GM18498 (cell line): ENCODE data around the gene DHX30.
"Not testable (repeated sequence)": the region's sequence is repeated elsewhere in the genome, so short reads cannot be mapped to it uniquely, and the experiment has no call there.

Experiments used
- ATAC-seq: cut with Tn5 transposase; IDR thresholded peaks from one replicate; pipeline ENCODE4 v1.9.1; 2021; ENCODE audit warnings: mild to moderate bottlenecking, moderate library complexity; ENCODE audit not compliant: unreplicated experiment

Gene DHX30

GRCh38 chr3:47813551-47814177, 10.7 kb downstream of the DHX30 start:
- ATAC-seq: no peak

GRCh38 chr3:47817609-47818008, 14.7 kb downstream of the DHX30 start:
- no peak for ATAC-seq

GRCh38 chr3:47824541-47825473, 21.9 kb downstream of the DHX30 start:
- ATAC-seq: peak; percentile 89

GRCh38 chr3:47825590-47825989, 22.7 kb downstream of the DHX30 start:
- ATAC-seq: no peak

- not testable (repeated sequence) for ATAC-seq
Measured at GRCh38 chr3:47829482-47829881, 26.5 kb downstream of the DHX30 start.

- no peak for ATAC-seq
Measured at GRCh38 chr3:47836986-47837385, 34.0 kb downstream of the DHX30 start.

GRCh38 chr3:47838503-47838902, 35.6 kb downstream of the DHX30 start:
- ATAC-seq: no peak

GRCh38 chr3:47841786-47842349, 38.9 kb downstream of the DHX30 start:
- ATAC-seq: no peak

- no peak for ATAC-seq
Measured at GRCh38 chr3:47846186-47846879, 43.4 kb downstream of the DHX30 start.

- ATAC-seq: no peak
Measured at GRCh38 chr3:47846880-47847248, 43.9 kb downstream of the DHX30 start.

GRCh38 chr3:47847260-47847659, 44.3 kb downstream of the DHX30 start:
- ATAC-seq: no peak

- ATAC-seq: no peak
Measured at GRCh38 chr3:47847801-47848518, 45.0 kb downstream of the DHX30 start.

- ATAC-seq: no peak
Measured at GRCh38 chr3:47848599-47849117, 45.7 kb downstream of the DHX30 start.

- no peak for ATAC-seq
Measured at GRCh38 chr3:47849186-47849698, 46.3 kb downstream of the DHX30 start.

GRCh38 chr3:47849699-47850563, 47.0 kb downstream of the DHX30 start:
- ATAC-seq: no peak

- no peak for ATAC-seq
Measured at GRCh38 chr3:47850564-47851410, 47.8 kb downstream of the DHX30 start.

GRCh38 chr3:47851888-47852603, 49.1 kb downstream of the DHX30 start:
- ATAC-seq: no peak
